T-helper 2 cell treated with Interferon-gamma antibody and Interleukin-4, amounts not matched to agents 5 μg/mL and 100 μg/mL, for 36 hours (primary cell): ENCODE measurements around the gene CIAO2B.

Experiments
- DNase-seq: peaks from one replicate; pipeline ENCODE4 v3.0.0; 2021; ENCODE audit warnings: low spot score
- H3K27ac Mint-ChIP-seq: one replicate; pipeline ENCODE4 v1.8.0; 2021; ENCODE audit warnings: mild to moderate bottlenecking, mixed read lengths
- H3K27me3 Mint-ChIP-seq: one replicate; pipeline ENCODE4 v1.8.0; 2021; ENCODE audit warnings: low read depth, mixed read lengths
- H3K36me3 Mint-ChIP-seq: one replicate; pipeline ENCODE4 v1.8.0; 2021; ENCODE audit warnings: low read depth, mixed read lengths
- H3K4me1 Mint-ChIP-seq: one replicate; pipeline ENCODE4 v1.8.0; 2021; ENCODE audit warnings: low read depth, mixed read lengths
- H3K4me3 Mint-ChIP-seq: one replicate; pipeline ENCODE4 v1.8.0; 2022; ENCODE audit warnings: mild to moderate bottlenecking, moderate library complexity, mixed read lengths
- H3K9me3 Mint-ChIP-seq: one replicate; pipeline ENCODE4 v1.8.0; 2021; ENCODE audit warnings: mixed read lengths

The CIAO2B gene

GRCh38 chr16:66916518-66916917 lies 17.7 kb downstream of the CIAO2B start:
- H3K36me3 Mint-ChIP-seq: no peaks in the 10 kb centered on the region
- no peaks in the 10 kb centered on the region for H3K9me3 Mint-ChIP-seq
- no peaks in the 10 kb centered on the region for H3K4me1 Mint-ChIP-seq
- no peak for DNase-seq
- no peak overlapping the region for H3K27ac Mint-ChIP-seq
- no peak overlapping the region for H3K4me3 Mint-ChIP-seq
- peaks cover 14% of the 10 kb centered on the region for H3K27me3 Mint-ChIP-seq

GRCh38 chr16:66915041-66915440 lies 19.2 kb downstream of the CIAO2B start:
- Mint-ChIP-seq H3K4me1 (no peaks in the 10 kb centered on the region), H3K9me3 (no peaks in the 10 kb centered on the region), H3K36me3 (no peaks in the 10 kb centered on the region), H3K27ac (no peak overlapping the region), H3K27me3 (peaks cover 4% of the 10 kb centered on the region), H3K4me3 (no peak overlapping the region)
- no peak for DNase-seq

- no peak for DNase-seq
- H3K27ac Mint-ChIP-seq: no peak overlapping the region
- H3K36me3 Mint-ChIP-seq: no peaks in the 10 kb centered on the region
- no peak overlapping the region for H3K4me3 Mint-ChIP-seq
- H3K27me3 Mint-ChIP-seq: no peaks in the 10 kb centered on the region
- H3K9me3 Mint-ChIP-seq: no peaks in the 10 kb centered on the region
- no peaks in the 10 kb centered on the region for H3K4me1 Mint-ChIP-seq
These were observed 19.7 kb downstream of the CIAO2B start for GRCh38 chr16:66914541-66914940.

- Mint-ChIP-seq H3K36me3 (no peaks in the 10 kb centered on the region), H3K4me3 (no peak overlapping the region), H3K27ac (no peak overlapping the region), H3K4me1 (no peaks in the 10 kb centered on the region), H3K27me3 (no peaks in the 10 kb centered on the region), H3K9me3 (no peaks in the 10 kb centered on the region)
- no peak for DNase-seq
These were observed 20.5 kb downstream of the CIAO2B start for GRCh38 chr16:66913711-66914110.

- H3K36me3 Mint-ChIP-seq: no peaks in the 10 kb centered on the region
- no peaks in the 10 kb centered on the region for H3K27me3 Mint-ChIP-seq
- no peak overlapping the region for H3K27ac Mint-ChIP-seq
- H3K4me1 Mint-ChIP-seq: no peaks in the 10 kb centered on the region
- no peaks in the 10 kb centered on the region for H3K9me3 Mint-ChIP-seq
- no peak overlapping the region for H3K4me3 Mint-ChIP-seq
- DNase-seq: no peak
These were observed 21.1 kb downstream of the CIAO2B start for GRCh38 chr16:66913081-66913480.

GRCh38 chr16:66911801-66912200 lies 22.4 kb downstream of the CIAO2B start:
- DNase-seq: no peak
- H3K27ac Mint-ChIP-seq: no peak overlapping the region
- H3K36me3 Mint-ChIP-seq: no peaks in the 10 kb centered on the region
- H3K4me3 Mint-ChIP-seq: no peak overlapping the region
- H3K4me1 Mint-ChIP-seq: no peaks in the 10 kb centered on the region
- no peaks in the 10 kb centered on the region for H3K9me3 Mint-ChIP-seq
- no peaks in the 10 kb centered on the region for H3K27me3 Mint-ChIP-seq

GRCh38 chr16:66911112-66911511 lies 23.1 kb downstream of the CIAO2B start:
- no peak overlapping the region for H3K27ac Mint-ChIP-seq
- no peaks in the 10 kb centered on the region for H3K36me3 Mint-ChIP-seq
- no peaks in the 10 kb centered on the region for H3K27me3 Mint-ChIP-seq
- peaks cover 2% of the 10 kb centered on the region for H3K4me1 Mint-ChIP-seq
- no peak for DNase-seq
- no peaks in the 10 kb centered on the region for H3K9me3 Mint-ChIP-seq
- H3K4me3 Mint-ChIP-seq: no peak overlapping the region

- H3K36me3 Mint-ChIP-seq: no peaks in the 10 kb centered on the region
- no peak overlapping the region for H3K27ac Mint-ChIP-seq
- H3K27me3 Mint-ChIP-seq: no peaks in the 10 kb centered on the region
- no peak for DNase-seq
- H3K4me3 Mint-ChIP-seq: no peak overlapping the region
- H3K4me1 Mint-ChIP-seq: peaks cover 6% of the 10 kb centered on the region
- H3K9me3 Mint-ChIP-seq: no peaks in the 10 kb centered on the region
These were observed 23.8 kb downstream of the CIAO2B start for GRCh38 chr16:66910175-66910940.

- Mint-ChIP-seq H3K27me3 (no peaks in the 10 kb centered on the region), H3K4me3 (no peak overlapping the region), H3K27ac (no peak overlapping the region), H3K36me3 (no peaks in the 10 kb centered on the region), H3K9me3 (no peaks in the 10 kb centered on the region), H3K4me1 (peaks cover 6% of the 10 kb centered on the region)
- no peak for DNase-seq
These were observed 25.2 kb downstream of the CIAO2B start for GRCh38 chr16:66908762-66909559.

GRCh38 chr16:66908116-66908515 lies 26.1 kb downstream of the CIAO2B start:
- Mint-ChIP-seq H3K36me3 (no peaks in the 10 kb centered on the region), H3K9me3 (no peaks in the 10 kb centered on the region), H3K4me1 (peaks cover 6% of the 10 kb centered on the region), H3K4me3 (no peak overlapping the region), H3K27me3 (no peaks in the 10 kb centered on the region), H3K27ac (no peak overlapping the region)
- no peak for DNase-seq

- Mint-ChIP-seq H3K27me3 (no peaks in the 10 kb centered on the region), H3K9me3 (no peaks in the 10 kb centered on the region), H3K27ac (peak overlapping the region; percentile 36), H3K36me3 (no peaks in the 10 kb centered on the region), H3K4me1 (peaks cover 6% of the 10 kb centered on the region), H3K4me3 (no peak overlapping the region)
- DNase-seq: no peak
These were observed 27.0 kb downstream of the CIAO2B start for GRCh38 chr16:66906916-66907836.

- Mint-ChIP-seq H3K4me3 (no peak overlapping the region), H3K27me3 (no peaks in the 10 kb centered on the region), H3K27ac (no peak overlapping the region), H3K4me1 (peaks cover 6% of the 10 kb centered on the region), H3K9me3 (no peaks in the 10 kb centered on the region), H3K36me3 (no peaks in the 10 kb centered on the region)
- DNase-seq: no peak
These were observed 28.3 kb downstream of the CIAO2B start for GRCh38 chr16:66905633-66906539.
